ENCODE measurements around the gene GALNS. TPM values are rescaled to one million over a fixed set of nuclear protein-coding genes. Genes with fewer than 3 reads are reported as not detected.
A peak's percentile ranks its signal among the peaks of the same experiment; 100 is the strongest.

Gene GALNS
- total and polyA plus RNA-seq, 2 of the 13 experiments (the other 11 are each of a cell fraction or from before 2014, with no cell fraction given) = 9.2 to 9.8 TPM

DNA sequence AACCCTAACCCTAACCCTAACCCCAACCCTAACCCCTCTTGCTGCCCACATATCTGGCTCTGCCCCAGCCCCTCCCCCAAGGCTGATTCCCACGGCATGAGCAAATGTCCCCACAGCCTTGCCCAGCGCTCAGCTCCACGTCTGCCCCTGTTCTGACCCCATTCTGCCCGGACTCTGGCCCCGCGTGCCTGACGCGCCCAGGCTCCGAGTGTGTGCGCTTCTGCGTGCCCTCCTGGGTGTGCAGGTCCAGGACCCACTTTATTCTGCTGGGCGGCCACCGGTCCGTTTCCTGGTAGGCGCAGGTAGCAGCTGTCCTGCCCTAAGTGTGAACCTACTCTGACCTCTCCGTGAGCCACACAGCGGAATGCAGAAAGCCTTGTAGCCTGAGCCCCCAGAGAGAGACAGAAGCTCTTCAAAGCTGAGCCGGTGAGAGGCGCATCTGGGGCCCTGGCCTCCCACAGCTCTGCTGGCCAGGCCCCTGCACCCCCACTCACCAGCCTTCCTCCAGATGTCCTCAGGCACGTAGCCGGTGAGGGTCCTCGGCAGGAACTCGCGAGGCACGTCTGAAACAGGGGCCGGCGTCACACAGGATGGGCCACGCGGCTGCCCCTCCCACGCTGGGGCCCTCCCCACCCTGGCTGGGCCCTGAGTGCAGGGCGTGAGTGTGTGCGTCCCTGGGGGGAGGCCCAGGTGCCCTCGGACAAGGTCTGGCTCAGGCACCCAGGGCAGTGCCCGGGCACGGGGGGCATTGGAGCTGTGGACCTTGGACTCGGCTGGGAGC lies 23.7 kb upstream of the GALNS start (continued):
- no peak for TF ChIP-seq ZNF274 (CRISPR knock-in tag; IDR thresholded peaks at IDR 0.05)
- TF ChIP-seq ISX (CRISPR knock-in tag; conservative IDR thresholded peaks at IDR 0.05) = no peak
- TF ChIP-seq, protein P1, sequence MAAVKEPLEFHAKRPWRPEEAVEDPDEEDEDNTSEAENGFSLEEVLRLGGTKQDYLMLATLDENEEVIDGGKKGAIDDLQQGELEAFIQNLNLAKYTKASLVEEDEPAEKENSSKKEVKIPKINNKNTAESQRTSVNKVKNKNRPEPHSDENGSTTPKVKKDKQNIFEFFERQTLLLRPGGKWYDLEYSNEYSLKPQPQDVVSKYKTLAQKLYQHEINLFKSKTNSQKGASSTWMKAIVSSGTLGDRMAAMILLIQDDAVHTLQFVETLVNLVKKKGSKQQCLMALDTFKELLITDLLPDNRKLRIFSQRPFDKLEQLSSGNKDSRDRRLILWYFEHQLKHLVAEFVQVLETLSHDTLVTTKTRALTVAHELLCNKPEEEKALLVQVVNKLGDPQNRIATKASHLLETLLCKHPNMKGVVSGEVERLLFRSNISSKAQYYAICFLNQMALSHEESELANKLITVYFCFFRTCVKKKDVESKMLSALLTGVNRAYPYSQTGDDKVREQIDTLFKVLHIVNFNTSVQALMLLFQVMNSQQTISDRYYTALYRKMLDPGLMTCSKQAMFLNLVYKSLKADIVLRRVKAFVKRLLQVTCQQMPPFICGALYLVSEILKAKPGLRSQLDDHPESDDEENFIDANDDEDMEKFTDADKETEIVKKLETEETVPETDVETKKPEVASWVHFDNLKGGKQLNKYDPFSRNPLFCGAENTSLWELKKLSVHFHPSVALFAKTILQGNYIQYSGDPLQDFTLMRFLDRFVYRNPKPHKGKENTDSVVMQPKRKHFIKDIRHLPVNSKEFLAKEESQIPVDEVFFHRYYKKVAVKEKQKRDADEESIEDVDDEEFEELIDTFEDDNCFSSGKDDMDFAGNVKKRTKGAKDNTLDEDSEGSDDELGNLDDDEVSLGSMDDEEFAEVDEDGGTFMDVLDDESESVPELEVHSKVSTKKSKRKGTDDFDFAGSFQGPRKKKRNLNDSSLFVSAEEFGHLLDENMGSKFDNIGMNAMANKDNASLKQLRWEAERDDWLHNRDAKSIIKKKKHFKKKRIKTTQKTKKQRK (IDR thresholded peaks at IDR 0.05; ENCODE audit: low read length) = no peak
- no peak for TF ChIP-seq ZNF20 (CRISPR knock-in tag; IDR thresholded peaks at IDR 0.05)
- no peak for TF ChIP-seq GATAD1 (CRISPR knock-in tag; IDR thresholded peaks at IDR 0.05)
- no peak for TF ChIP-seq GTF3A (CRISPR knock-in tag; conservative IDR thresholded peaks at IDR 0.05)
- TF ChIP-seq ZNF382 (CRISPR knock-in tag; IDR thresholded peaks at IDR 0.05; ENCODE audit: borderline replicate concordance) = no peak
- no peak for TF ChIP-seq ETV6 (CRISPR knock-in tag; conservative IDR thresholded peaks at IDR 0.05)
- TF ChIP-seq, protein P2, sequence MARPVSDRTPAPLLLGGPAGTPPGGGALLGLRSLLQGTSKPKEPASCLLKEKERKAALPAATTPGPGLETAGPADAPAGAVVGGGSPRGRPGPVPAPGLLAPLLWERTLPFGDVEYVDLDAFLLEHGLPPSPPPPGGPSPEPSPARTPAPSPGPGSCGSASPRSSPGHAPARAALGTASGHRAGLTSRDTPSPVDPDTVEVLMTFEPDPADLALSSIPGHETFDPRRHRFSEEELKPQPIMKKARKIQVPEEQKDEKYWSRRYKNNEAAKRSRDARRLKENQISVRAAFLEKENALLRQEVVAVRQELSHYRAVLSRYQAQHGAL (CRISPR knock-in tag; IDR thresholded peaks at IDR 0.05; ENCODE audit: not compliant biosample characterization) = no peak
- TF ChIP-seq, protein P3, sequence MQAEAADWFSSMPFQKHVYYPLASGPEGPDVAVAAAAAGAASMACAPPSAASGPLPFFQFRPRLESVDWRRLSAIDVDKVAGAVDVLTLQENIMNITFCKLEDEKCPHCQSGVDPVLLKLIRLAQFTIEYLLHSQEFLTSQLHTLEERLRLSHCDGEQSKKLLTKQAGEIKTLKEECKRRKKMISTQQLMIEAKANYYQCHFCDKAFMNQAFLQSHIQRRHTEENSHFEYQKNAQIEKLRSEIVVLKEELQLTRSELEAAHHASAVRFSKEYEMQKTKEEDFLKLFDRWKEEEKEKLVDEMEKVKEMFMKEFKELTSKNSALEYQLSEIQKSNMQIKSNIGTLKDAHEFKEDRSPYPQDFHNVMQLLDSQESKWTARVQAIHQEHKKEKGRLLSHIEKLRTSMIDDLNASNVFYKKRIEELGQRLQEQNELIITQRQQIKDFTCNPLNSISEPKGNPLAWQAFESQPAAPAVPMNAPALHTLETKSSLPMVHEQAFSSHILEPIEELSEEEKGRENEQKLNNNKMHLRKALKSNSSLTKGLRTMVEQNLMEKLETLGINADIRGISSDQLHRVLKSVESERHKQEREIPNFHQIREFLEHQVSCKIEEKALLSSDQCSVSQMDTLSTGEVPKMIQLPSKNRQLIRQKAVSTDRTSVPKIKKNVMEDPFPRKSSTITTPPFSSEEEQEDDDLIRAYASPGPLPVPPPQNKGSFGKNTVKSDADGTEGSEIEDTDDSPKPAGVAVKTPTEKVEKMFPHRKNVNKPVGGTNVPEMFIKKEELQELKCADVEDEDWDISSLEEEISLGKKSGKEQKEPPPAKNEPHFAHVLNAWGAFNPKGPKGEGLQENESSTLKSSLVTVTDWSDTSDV (CRISPR knock-in tag; IDR thresholded peaks at IDR 0.05) = no peak
- TF ChIP-seq SYNCRIP (IDR thresholded peaks at IDR 0.05; ENCODE audit: insufficient read depth, low read depth, low read length) = no peak
- no peak for TF ChIP-seq ZNF724P (CRISPR knock-in tag; IDR thresholded peaks at IDR 0.05; ENCODE audit: borderline replicate concordance)
- TF ChIP-seq ZNF768 (CRISPR knock-in tag; IDR thresholded peaks at IDR 0.05) = 0 out of 2 replicates have a peak, but pooled peaks have one; percentile 20
- no peak for TF ChIP-seq GABPA (IDR thresholded peaks at IDR 0.05; ENCODE audit: low read depth, low read length)
- TF ChIP-seq GABPA (CRISPR knock-in tag; IDR thresholded peaks at IDR 0.05; ENCODE audit: low read depth) = no peak
- TF ChIP-seq, protein P4, sequence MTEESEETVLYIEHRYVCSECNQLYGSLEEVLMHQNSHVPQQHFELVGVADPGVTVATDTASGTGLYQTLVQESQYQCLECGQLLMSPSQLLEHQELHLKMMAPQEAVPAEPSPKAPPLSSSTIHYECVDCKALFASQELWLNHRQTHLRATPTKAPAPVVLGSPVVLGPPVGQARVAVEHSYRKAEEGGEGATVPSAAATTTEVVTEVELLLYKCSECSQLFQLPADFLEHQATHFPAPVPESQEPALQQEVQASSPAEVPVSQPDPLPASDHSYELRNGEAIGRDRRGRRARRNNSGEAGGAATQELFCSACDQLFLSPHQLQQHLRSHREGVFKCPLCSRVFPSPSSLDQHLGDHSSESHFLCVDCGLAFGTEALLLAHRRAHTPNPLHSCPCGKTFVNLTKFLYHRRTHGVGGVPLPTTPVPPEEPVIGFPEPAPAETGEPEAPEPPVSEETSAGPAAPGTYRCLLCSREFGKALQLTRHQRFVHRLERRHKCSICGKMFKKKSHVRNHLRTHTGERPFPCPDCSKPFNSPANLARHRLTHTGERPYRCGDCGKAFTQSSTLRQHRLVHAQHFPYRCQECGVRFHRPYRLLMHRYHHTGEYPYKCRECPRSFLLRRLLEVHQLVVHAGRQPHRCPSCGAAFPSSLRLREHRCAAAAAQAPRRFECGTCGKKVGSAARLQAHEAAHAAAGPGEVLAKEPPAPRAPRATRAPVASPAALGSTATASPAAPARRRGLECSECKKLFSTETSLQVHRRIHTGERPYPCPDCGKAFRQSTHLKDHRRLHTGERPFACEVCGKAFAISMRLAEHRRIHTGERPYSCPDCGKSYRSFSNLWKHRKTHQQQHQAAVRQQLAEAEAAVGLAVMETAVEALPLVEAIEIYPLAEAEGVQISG (CRISPR knock-in tag; IDR thresholded peaks at IDR 0.05) = peak; percentile 19; the same call in 1 of the 2 replicates
- no peak for TF ChIP-seq ARNT (IDR thresholded peaks at IDR 0.05)
- TF ChIP-seq HNRNPL (IDR thresholded peaks at IDR 0.05; ENCODE audit: low read depth, low read length) = peak; percentile 99
- TF ChIP-seq, protein P5, sequence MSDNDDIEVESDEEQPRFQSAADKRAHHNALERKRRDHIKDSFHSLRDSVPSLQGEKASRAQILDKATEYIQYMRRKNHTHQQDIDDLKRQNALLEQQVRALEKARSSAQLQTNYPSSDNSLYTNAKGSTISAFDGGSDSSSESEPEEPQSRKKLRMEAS (IDR thresholded peaks at IDR 0.05) = no peak
